ENCODE data around the gene GJA3. TPM values are rescaled to one million over a fixed set of nuclear protein-coding genes. Genes with fewer than 3 reads are reported as not detected.

Gene GJA3
- under 1 TPM in 1 of 4 donors, not detected in 3; 0.14 TPM for total RNA-seq

DNA sequence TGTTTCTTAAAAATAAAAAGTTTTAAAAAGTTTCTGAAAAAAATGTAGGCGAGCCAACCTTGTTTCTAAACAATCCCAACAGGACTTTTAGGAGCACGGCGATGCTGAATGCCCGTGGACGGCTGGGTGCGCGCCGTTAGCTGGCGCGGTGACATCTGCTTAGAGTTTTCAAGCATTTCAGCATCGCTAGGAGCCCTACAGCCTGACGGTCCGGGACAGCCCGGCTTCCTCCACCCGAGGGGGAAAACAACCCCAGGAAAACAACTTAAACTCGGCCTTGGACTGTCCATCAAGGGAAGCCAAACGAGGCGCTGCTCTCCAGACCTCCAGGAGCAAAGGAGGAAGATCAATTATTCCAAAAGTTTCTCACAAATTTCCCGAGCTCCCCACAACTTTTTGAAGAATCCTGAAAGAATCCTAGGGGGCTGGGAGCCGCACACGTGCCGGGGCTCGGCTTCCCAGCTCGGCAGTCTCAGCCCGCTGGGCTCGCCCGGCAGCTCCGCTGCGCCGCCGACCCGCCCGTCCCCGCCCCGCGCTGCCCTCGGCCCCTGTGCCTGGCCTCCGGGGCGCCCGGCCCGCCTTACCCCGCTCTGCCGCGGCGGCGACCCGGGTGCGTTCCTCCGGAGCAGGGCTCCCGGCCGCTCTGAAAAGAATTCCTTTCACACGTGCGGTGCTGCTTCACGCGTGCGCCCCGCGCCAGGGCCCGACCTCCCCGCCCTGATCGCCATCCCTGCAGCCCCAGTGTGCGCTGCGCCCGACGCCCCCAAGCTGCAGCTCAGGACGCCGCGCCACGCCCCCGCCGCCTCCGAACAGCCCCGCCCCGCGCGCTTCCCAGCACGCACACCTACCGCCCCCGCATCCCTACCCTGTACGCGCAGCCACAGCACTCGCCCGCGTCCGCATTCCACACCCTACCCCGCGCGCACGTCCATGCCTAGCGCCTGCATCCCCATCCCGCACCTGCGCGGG is at the start of gene GJA3:
TSS of gene GJA3 (minus strand) at position 747 of the 969 bp plus-strand sequence. CDS start 17,764 bp downstream, outside the sequence.
- intact Hi-C loops (cut with DNase I; ENCODE audit: low total_unique reads) (loop anchor here (10.0 kb wide), 1 partner anchor 66 kb away; no protein-coding TSS in a partner anchor), in situ Hi-C loops (cut with MboI; ENCODE audit: low pct_ligation_motif_present in 1 of 4, low pct_unique_long_range_greater_than_20kb in 1 of 4, low sequenced_read_pairs in 3 of 4) (loop anchor here in 1 of 4 donors (25.0 kb wide), 1 partner anchor 223 kb away; no protein-coding TSS in a partner anchor)
- TF ChIP-seq, protein P1, sequence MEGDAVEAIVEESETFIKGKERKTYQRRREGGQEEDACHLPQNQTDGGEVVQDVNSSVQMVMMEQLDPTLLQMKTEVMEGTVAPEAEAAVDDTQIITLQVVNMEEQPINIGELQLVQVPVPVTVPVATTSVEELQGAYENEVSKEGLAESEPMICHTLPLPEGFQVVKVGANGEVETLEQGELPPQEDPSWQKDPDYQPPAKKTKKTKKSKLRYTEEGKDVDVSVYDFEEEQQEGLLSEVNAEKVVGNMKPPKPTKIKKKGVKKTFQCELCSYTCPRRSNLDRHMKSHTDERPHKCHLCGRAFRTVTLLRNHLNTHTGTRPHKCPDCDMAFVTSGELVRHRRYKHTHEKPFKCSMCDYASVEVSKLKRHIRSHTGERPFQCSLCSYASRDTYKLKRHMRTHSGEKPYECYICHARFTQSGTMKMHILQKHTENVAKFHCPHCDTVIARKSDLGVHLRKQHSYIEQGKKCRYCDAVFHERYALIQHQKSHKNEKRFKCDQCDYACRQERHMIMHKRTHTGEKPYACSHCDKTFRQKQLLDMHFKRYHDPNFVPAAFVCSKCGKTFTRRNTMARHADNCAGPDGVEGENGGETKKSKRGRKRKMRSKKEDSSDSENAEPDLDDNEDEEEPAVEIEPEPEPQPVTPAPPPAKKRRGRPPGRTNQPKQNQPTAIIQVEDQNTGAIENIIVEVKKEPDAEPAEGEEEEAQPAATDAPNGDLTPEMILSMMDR (IDR thresholded peaks at IDR 0.05) = no peak
- no peak for TF ChIP-seq EP300 (IDR thresholded peaks at IDR 0.05; ENCODE audit: low read depth)
- TF ChIP-seq POLR2A (IDR thresholded peaks at IDR 0.05) = no peak
- TF ChIP-seq POLR2AphosphoS5 (IDR thresholded peaks at IDR 0.05) = no peak
- Histone ChIP-seq H3K9me3 (no peaks in the 10 kb centered on the region), H3K4me1 (peaks cover 4 to 26% (median 16%) of the 10 kb centered on the region in 4 donors), H3K36me3 (no peaks in the 10 kb centered on the region), H3K27me3 (peaks cover 80% of the 10 kb centered on the region), H3K4me3 (peak within 1 kb of the TSS in 3 of 4 donors; percentile 12 to 41 (median 40)), H3K27ac (no peak within 1 kb of the TSS)
- DNase-seq = no peak
- 1 to 2% methylated on average over 17 to 50 of the region's 93 CpGs for WGBS, 2 donors (ENCODE audit: low coverage in 1 of 2)

DNA sequence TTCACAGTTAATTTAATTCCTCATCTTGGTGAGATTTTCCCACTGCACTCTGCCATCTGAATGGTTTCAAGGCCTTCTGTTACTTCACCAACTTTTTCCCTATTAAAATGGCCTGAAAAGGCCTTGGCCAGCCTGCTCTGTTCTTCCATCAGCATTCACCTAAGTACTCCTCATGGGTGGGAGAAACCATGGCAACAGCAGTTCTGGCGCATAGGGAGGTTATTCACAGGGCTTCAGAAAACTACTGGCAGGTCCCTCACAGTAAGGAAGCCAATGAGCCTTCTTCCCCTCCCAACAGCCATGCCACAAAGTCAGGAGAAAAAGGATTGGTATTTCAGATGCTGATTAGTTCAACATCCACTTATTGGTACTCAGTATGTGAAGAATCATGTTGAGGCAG is 49.1 kb upstream of the GJA3 start:
- no peak overlapping the region for H3K27ac ChIP-seq
- no peaks in the 10 kb centered on the region for H3K9me3 ChIP-seq
- no peaks in the 10 kb centered on the region for H3K4me1 ChIP-seq
- H3K4me3 ChIP-seq = no peak overlapping the region
- TF ChIP-seq, protein P1 (IDR thresholded peaks at IDR 0.05) = no peak
- no peak for TF ChIP-seq POLR2A (IDR thresholded peaks at IDR 0.05)
- no peak for TF ChIP-seq POLR2AphosphoS5 (IDR thresholded peaks at IDR 0.05)
- TF ChIP-seq EP300 (IDR thresholded peaks at IDR 0.05; ENCODE audit: low read depth) = no peak
- in situ Hi-C loops (cut with MboI; ENCODE audit: low pct_ligation_motif_present in 1 of 4, low pct_unique_long_range_greater_than_20kb in 1 of 4, low sequenced_read_pairs in 3 of 4) = no loop called here
- 88% methylated on average over 1 of the region's 1 CpG; no CpG with 5 or more reads in 1 of the 2 donors for WGBS, 2 donors (ENCODE audit: low coverage in 1 of 2)
- intact Hi-C loops (cut with DNase I; ENCODE audit: low total_unique reads) = no loop called here
- peaks cover 7% of the 10 kb centered on the region for H3K27me3 ChIP-seq
- H3K36me3 ChIP-seq = no peaks in the 10 kb centered on the region
- no peak for DNase-seq

DNA sequence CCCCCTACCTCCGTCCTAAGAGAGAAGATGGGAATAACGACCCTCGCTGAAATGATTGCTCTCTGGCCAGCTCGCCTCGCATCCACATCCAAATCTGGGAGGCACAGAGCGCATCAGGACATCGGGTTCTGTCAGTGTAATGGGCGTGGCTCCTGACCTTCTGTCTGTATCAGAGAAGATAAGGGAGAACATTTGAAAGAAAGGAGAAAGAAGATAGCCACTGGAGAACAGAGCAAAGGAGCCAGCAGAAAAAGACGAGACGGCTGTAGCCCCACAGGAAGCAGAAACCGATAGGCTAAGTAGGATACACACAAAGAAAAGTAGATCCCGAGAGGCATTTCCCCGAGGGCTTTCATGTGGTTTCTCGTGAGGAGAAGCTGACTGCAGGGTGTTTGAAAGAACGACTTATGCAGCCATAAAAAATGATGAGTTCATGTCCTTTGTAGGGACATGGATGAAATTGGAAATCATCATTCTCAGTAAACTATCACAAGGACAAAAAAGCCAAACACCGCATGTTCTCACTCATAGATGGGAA is 45.9 kb upstream of the GJA3 start:
- Histone ChIP-seq H3K27me3 (peaks cover 9% of the 10 kb centered on the region), H3K36me3 (no peaks in the 10 kb centered on the region), H3K4me1 (no peaks in the 10 kb centered on the region), H3K27ac (no peak overlapping the region), H3K4me3 (no peak overlapping the region), H3K9me3 (no peaks in the 10 kb centered on the region)
- no peak for TF ChIP-seq POLR2AphosphoS5 (IDR thresholded peaks at IDR 0.05)
- no peak for TF ChIP-seq POLR2A (IDR thresholded peaks at IDR 0.05)
- TF ChIP-seq, protein P1 (IDR thresholded peaks at IDR 0.05) = no peak
- TF ChIP-seq EP300 (IDR thresholded peaks at IDR 0.05; ENCODE audit: low read depth) = no peak
- intact Hi-C loops (cut with DNase I; ENCODE audit: low total_unique reads) = no loop called here
- in situ Hi-C loops (cut with MboI; ENCODE audit: low pct_ligation_motif_present in 1 of 4, low pct_unique_long_range_greater_than_20kb in 1 of 4, low sequenced_read_pairs in 3 of 4) = no loop called here
- no peak for DNase-seq
- 64 to 70% methylated on average over 8 to 16 of the region's 16 CpGs for WGBS, 2 donors (ENCODE audit: low coverage in 1 of 2)

DNA sequence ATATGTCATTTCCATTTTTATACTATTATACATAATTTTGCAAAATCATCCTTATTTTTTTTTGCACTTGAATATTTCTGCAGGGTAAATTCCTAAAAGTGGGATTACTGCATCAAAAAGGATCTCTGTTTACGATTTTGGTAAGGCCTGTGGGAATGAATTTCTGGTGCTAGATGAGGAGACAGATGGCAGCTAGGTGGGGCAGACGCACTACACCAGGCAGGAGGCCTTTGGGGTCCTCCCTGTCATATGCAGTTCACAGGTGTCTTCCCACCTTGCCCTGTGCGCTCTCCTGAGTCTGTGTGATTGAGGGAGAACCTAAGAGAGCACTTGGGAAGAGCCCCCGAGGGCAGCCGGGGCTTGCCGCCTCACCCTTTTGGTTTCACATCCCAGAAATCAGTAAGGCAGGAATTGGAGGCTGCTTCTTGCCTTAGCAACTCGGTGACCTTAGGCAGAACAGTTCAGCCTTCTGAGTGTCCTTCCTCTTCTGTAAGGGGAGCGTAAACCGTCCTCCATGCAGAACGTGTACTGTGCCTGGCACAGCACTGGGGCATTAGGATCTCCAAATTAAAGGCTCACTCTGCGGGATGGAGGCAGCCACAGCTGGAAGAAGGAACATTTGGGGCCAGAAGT is 45.3 kb upstream of the GJA3 start:
- H3K9me3 ChIP-seq = no peaks in the 10 kb centered on the region
- no peak for DNase-seq
- no peak overlapping the region for H3K27ac ChIP-seq
- no peaks in the 10 kb centered on the region for H3K36me3 ChIP-seq
- peaks cover 9% of the 10 kb centered on the region for H3K27me3 ChIP-seq
- intact Hi-C loops (cut with DNase I; ENCODE audit: low total_unique reads) (no loop called here), in situ Hi-C loops (cut with MboI; ENCODE audit: low pct_ligation_motif_present in 1 of 4, low pct_unique_long_range_greater_than_20kb in 1 of 4, low sequenced_read_pairs in 3 of 4) (no loop called here)
- TF ChIP-seq POLR2AphosphoS5 (IDR thresholded peaks at IDR 0.05) (no peak), POLR2A (IDR thresholded peaks at IDR 0.05) (no peak), EP300 (IDR thresholded peaks at IDR 0.05; ENCODE audit: low read depth) (no peak)
- TF ChIP-seq, protein P1 (IDR thresholded peaks at IDR 0.05) = no peak
- H3K4me3 ChIP-seq = no peak overlapping the region
- H3K4me1 ChIP-seq = no peaks in the 10 kb centered on the region
- WGBS, 2 donors (ENCODE audit: low coverage in 1 of 2) = 78 to 94% methylated on average over 2 to 11 of the region's 11 CpGs

Data from transverse colon (tissue), 4 donors.